Activated naive CD4-positive, alpha-beta T cell treated with anti-CD3 and anti-CD28 coated beads for 36 hours (primary cell): ENCODE results near the gene GAS2L3. TPM values are rescaled to one million over a fixed set of nuclear protein-coding genes. Genes with fewer than 3 reads are reported as not detected.

ENCODE experiments used
- CTCF ChIA-PET: fragments of 350-600 bp; sonication (Branson Sonifier 250); formaldehyde crosslinking; loops from one replicate; lab custom pipeline; 2021; ENCODE audit warnings: antibody characterized with exemption; lab: Charles Lee
- DNase-seq: peaks from one replicate; pipeline ENCODE4 v3.0.0-alpha.2; 2020
- H3K27ac Mint-ChIP-seq: one replicate; pipeline ENCODE4 v1.8.0; 2021; ENCODE audit warnings: mild to moderate bottlenecking, mixed read lengths
- H3K27me3 Mint-ChIP-seq: one replicate; pipeline ENCODE4 v1.8.0; 2021; ENCODE audit warnings: low read depth, mixed read lengths
- H3K36me3 Mint-ChIP-seq: one replicate; pipeline ENCODE4 v1.8.0; 2021; ENCODE audit warnings: low read depth, mixed read lengths
- H3K4me1 Mint-ChIP-seq: one replicate; pipeline ENCODE4 v1.8.0; 2021; ENCODE audit warnings: low read depth, mixed read lengths
- H3K4me3 Mint-ChIP-seq: one replicate; pipeline ENCODE4 v1.8.0; 2021; ENCODE audit warnings: mild to moderate bottlenecking, moderate library complexity, mixed read lengths
- H3K9me3 Mint-ChIP-seq: one replicate; pipeline ENCODE4 v1.8.0; 2021; ENCODE audit warnings: mixed read lengths
- intact Hi-C: fragments of 100-400 bp; cut with micrococcal nuclease; formaldehyde crosslinking; loops from one replicate; pipeline ENCODE4 v1.15.1; 2023
- total RNA-seq, 2 experiments: library from RNA; stranded (reverse); gene quantifications; one replicate each; pipeline ENCODE4 v1.2.3, GENCODE V29; 2021

The GAS2L3 gene
- 1 to 10 TPM; 4.7 to 5.5 TPM for total RNA-seq

- CTCF ChIA-PET, result no interaction called here
- H3K4me1 Mint-ChIP-seq, result peaks cover 8% of the 10 kb centered on the region
- H3K27me3 Mint-ChIP-seq, result peaks cover 30% of the 10 kb centered on the region
- H3K9me3 Mint-ChIP-seq, result no peaks in the 10 kb centered on the region
- peak within 1 kb of the TSS; percentile 91 for H3K4me3 Mint-ChIP-seq
- no peak within 1 kb of the TSS for H3K27ac Mint-ChIP-seq
- H3K36me3 Mint-ChIP-seq, result peaks cover 2% of the 10 kb centered on the region
- intact Hi-C loops, result loop anchor here (1.0 to 2.0 kb wide), 2 partner anchors 306 to 435 kb away; partner anchors contain the start of genes DEPDC4 and SCYL2
- peak; percentile 67 for DNase-seq
Observed at GRCh38 chr12:100573292-100574186, at the start of gene GAS2L3. GAS2L3 (plus strand) TSS chr12:100573684; CDS start chr12:100594905, 21,221 bp downstream.

GRCh38 chr12:100528034-100528433 is 45.5 kb upstream of the GAS2L3 start:
- CTCF ChIA-PET, result interaction anchor here (1.0 kb wide), 1 partner anchor 12 kb away, joined by 3 read pairs; no protein-coding TSS in a partner anchor
- DNase-seq, result no peak
- Mint-ChIP-seq H3K36me3 (no peaks in the 10 kb centered on the region), H3K27me3 (peaks cover 16% of the 10 kb centered on the region), H3K4me1 (no peaks in the 10 kb centered on the region), H3K4me3 (no peak overlapping the region), H3K27ac (no peak overlapping the region), H3K9me3 (no peaks in the 10 kb centered on the region)
- intact Hi-C loops, result no loop called here

GRCh38 chr12:100528471-100529127 is 44.9 kb upstream of the GAS2L3 start:
- no peaks in the 10 kb centered on the region for H3K36me3 Mint-ChIP-seq
- DNase-seq, result no peak
- H3K4me1 Mint-ChIP-seq, result no peaks in the 10 kb centered on the region
- no peak overlapping the region for H3K27ac Mint-ChIP-seq
- intact Hi-C loops, result no loop called here
- no peaks in the 10 kb centered on the region for H3K9me3 Mint-ChIP-seq
- CTCF ChIA-PET, result interaction anchor here (1.0 kb wide), 1 partner anchor 12 kb away, joined by 3 read pairs; no protein-coding TSS in a partner anchor
- peaks cover 13% of the 10 kb centered on the region for H3K27me3 Mint-ChIP-seq
- no peak overlapping the region for H3K4me3 Mint-ChIP-seq

GRCh38 chr12:100529756-100530350 is 43.6 kb upstream of the GAS2L3 start:
- no peak overlapping the region for H3K27ac Mint-ChIP-seq
- no peak for DNase-seq
- H3K27me3 Mint-ChIP-seq, result peaks cover 11% of the 10 kb centered on the region
- intact Hi-C loops, result no loop called here
- H3K4me1 Mint-ChIP-seq, result no peaks in the 10 kb centered on the region
- CTCF ChIA-PET, result no interaction called here
- no peak overlapping the region for H3K4me3 Mint-ChIP-seq
- no peaks in the 10 kb centered on the region for H3K9me3 Mint-ChIP-seq
- H3K36me3 Mint-ChIP-seq, result no peaks in the 10 kb centered on the region

GRCh38 chr12:100533376-100533775 is 40.1 kb upstream of the GAS2L3 start:
- no peak for DNase-seq
- no peaks in the 10 kb centered on the region for H3K9me3 Mint-ChIP-seq
- no peak overlapping the region for H3K27ac Mint-ChIP-seq
- H3K27me3 Mint-ChIP-seq, result peaks cover 10% of the 10 kb centered on the region
- no peak overlapping the region for H3K4me3 Mint-ChIP-seq
- CTCF ChIA-PET, result no interaction called here
- intact Hi-C loops, result no loop called here
- H3K4me1 Mint-ChIP-seq, result no peaks in the 10 kb centered on the region
- no peaks in the 10 kb centered on the region for H3K36me3 Mint-ChIP-seq

GRCh38 chr12:100534625-100535227 is 38.8 kb upstream of the GAS2L3 start:
- CTCF ChIA-PET, result no interaction called here
- DNase-seq, result no peak
- no peak overlapping the region for H3K4me3 Mint-ChIP-seq
- H3K27me3 Mint-ChIP-seq, result peaks cover 7% of the 10 kb centered on the region
- H3K36me3 Mint-ChIP-seq, result no peaks in the 10 kb centered on the region
- no peak overlapping the region for H3K27ac Mint-ChIP-seq
- intact Hi-C loops, result no loop called here
- no peaks in the 10 kb centered on the region for H3K9me3 Mint-ChIP-seq
- no peaks in the 10 kb centered on the region for H3K4me1 Mint-ChIP-seq

GRCh38 chr12:100539202-100539601 is 34.3 kb upstream of the GAS2L3 start:
- no peaks in the 10 kb centered on the region for H3K36me3 Mint-ChIP-seq
- H3K27ac Mint-ChIP-seq, result no peak overlapping the region
- CTCF ChIA-PET, result no interaction called here
- intact Hi-C loops, result no loop called here
- H3K27me3 Mint-ChIP-seq, result peaks cover 2% of the 10 kb centered on the region
- no peaks in the 10 kb centered on the region for H3K9me3 Mint-ChIP-seq
- peak; percentile 44 for DNase-seq
- no peak overlapping the region for H3K4me3 Mint-ChIP-seq
- H3K4me1 Mint-ChIP-seq, result no peaks in the 10 kb centered on the region

- no peak overlapping the region for H3K27ac Mint-ChIP-seq
- intact Hi-C loops, result no loop called here
- DNase-seq, result no peak
- H3K9me3 Mint-ChIP-seq, result no peaks in the 10 kb centered on the region
- H3K4me3 Mint-ChIP-seq, result no peak overlapping the region
- CTCF ChIA-PET, result no interaction called here
- H3K27me3 Mint-ChIP-seq, result peaks cover 2% of the 10 kb centered on the region
- H3K4me1 Mint-ChIP-seq, result no peaks in the 10 kb centered on the region
- H3K36me3 Mint-ChIP-seq, result no peaks in the 10 kb centered on the region
Observed at GRCh38 chr12:100544165-100544564, 29.3 kb upstream of the GAS2L3 start.

GRCh38 chr12:100545092-100545491 is 28.4 kb upstream of the GAS2L3 start:
- no peaks in the 10 kb centered on the region for H3K9me3 Mint-ChIP-seq
- H3K27me3 Mint-ChIP-seq, result peaks cover 2% of the 10 kb centered on the region
- DNase-seq, result no peak
- H3K4me3 Mint-ChIP-seq, result no peak overlapping the region
- H3K4me1 Mint-ChIP-seq, result no peaks in the 10 kb centered on the region
- H3K27ac Mint-ChIP-seq, result no peak overlapping the region
- H3K36me3 Mint-ChIP-seq, result no peaks in the 10 kb centered on the region
- intact Hi-C loops, result no loop called here
- CTCF ChIA-PET, result no interaction called here

GRCh38 chr12:100553936-100554335 is 19.5 kb upstream of the GAS2L3 start:
- intact Hi-C loops, result loop anchor here (1.0 to 2.0 kb wide), 3 partner anchors 205 to 745 kb away; no protein-coding TSS in a partner anchor
- H3K9me3 Mint-ChIP-seq, result no peaks in the 10 kb centered on the region
- no peaks in the 10 kb centered on the region for H3K4me1 Mint-ChIP-seq
- CTCF ChIA-PET, result interaction anchor here (0.7 to 1.3 kb wide), 4 partner anchors 151 to 321 kb away, joined by 3 to 8 read pairs (median 4); no protein-coding TSS in a partner anchor
- no peak overlapping the region for H3K27ac Mint-ChIP-seq
- peaks cover 6% of the 10 kb centered on the region for H3K27me3 Mint-ChIP-seq
- DNase-seq, result no peak
- no peaks in the 10 kb centered on the region for H3K36me3 Mint-ChIP-seq
- H3K4me3 Mint-ChIP-seq, result no peak overlapping the region

- CTCF ChIA-PET, result interaction anchor here (0.6 to 1.7 kb wide), 8 partner anchors 79 to 1167 kb away, joined by 3 to 9 read pairs (median 4); no protein-coding TSS in a partner anchor
- Mint-ChIP-seq H3K36me3 (no peaks in the 10 kb centered on the region), H3K4me3 (no peak overlapping the region), H3K4me1 (no peaks in the 10 kb centered on the region), H3K27me3 (peaks cover 6% of the 10 kb centered on the region), H3K9me3 (no peaks in the 10 kb centered on the region), H3K27ac (no peak overlapping the region)
- DNase-seq, result no peak
- intact Hi-C loops, result loop anchor here (1.0 to 2.0 kb wide), 3 partner anchors 205 to 746 kb away; no protein-coding TSS in a partner anchor
Observed at GRCh38 chr12:100554608-100555077, 18.8 kb upstream of the GAS2L3 start.
